Loucy (cell line): ENCODE data around the gene XIST.

Experiments used
- H2AFZ ChIP-seq: fragments of 200-600 bp; sonication (generic); 2 replicates; pipeline ENCODE4 v1.6.0; 2016; ENCODE audit warnings: antibody characterized with exemption, mild to moderate bottlenecking, low read length, moderate library complexity
- H3F3A ChIP-seq: fragments of 200-600 bp; 2 replicates; pipeline ENCODE4 v1.6.0; 2016; ENCODE audit warnings: antibody characterized with exemption, low read depth, mild to moderate bottlenecking
- H3K27me3 ChIP-seq: fragments of 200-600 bp; sonication (generic); 2 replicates; pipeline ENCODE4 v1.6.1; 2014; ENCODE audit warnings: low read length, mild to moderate bottlenecking; ENCODE audit not compliant: insufficient read depth, poor library complexity, severe bottlenecking
- H3K36me3 ChIP-seq: fragments of 200-600 bp; sonication (generic); 2 replicates; pipeline ENCODE4 v1.6.1; 2016; ENCODE audit warnings: low read length; ENCODE audit not compliant: insufficient read depth
- H3K4me1 ChIP-seq: fragments of 200-600 bp; sonication (generic); 2 replicates; pipeline ENCODE4 v1.5.1; 2014; ENCODE audit warnings: low read length, mild to moderate bottlenecking; ENCODE audit not compliant: insufficient read depth, poor library complexity, severe bottlenecking
- H3K4me2 ChIP-seq: fragments of 200-600 bp; sonication (generic); 2 replicates; pipeline ENCODE4 v1.6.0; 2014; ENCODE audit warnings: antibody characterized with exemption, low read length, low read depth, mild to moderate bottlenecking; ENCODE audit not compliant: poor library complexity, severe bottlenecking
- H3K4me3 ChIP-seq: fragments of 200-600 bp; sonication (generic); 2 replicates; pipeline ENCODE4 v1.5.1; 2014; ENCODE audit warnings: low read length, mild to moderate bottlenecking, mixed read lengths; ENCODE audit not compliant: poor library complexity, severe bottlenecking
- H3K79me2 ChIP-seq: fragments of 200-600 bp; sonication (generic); 2 replicates; pipeline ENCODE4 v1.6.1; 2014; ENCODE audit warnings: low read length; ENCODE audit not compliant: insufficient read depth
- H3K9ac ChIP-seq: fragments of 200-600 bp; sonication (generic); 2 replicates; pipeline ENCODE4 v1.6.0; 2014; ENCODE audit warnings: mild to moderate bottlenecking, low read depth, low read length, moderate library complexity; ENCODE audit not compliant: poor library complexity, severe bottlenecking
- H3K9me2 ChIP-seq: fragments of 200-600 bp; sonication (generic); replicated peaks from 2 replicates; pipeline ENCODE4 v1.6.1; 2016; ENCODE audit warnings: low read depth, low read length, mixed read lengths
- H3K9me3 ChIP-seq: fragments of 200-600 bp; sonication (generic); 2 replicates; pipeline ENCODE4 v1.6.1; 2014; ENCODE audit warnings: mild to moderate bottlenecking, antibody characterized with exemption, low read length, low read depth; ENCODE audit not compliant: insufficient read depth
- H4K20me1 ChIP-seq: fragments of 200-600 bp; sonication (generic); 2 replicates; pipeline ENCODE4 v1.6.0; 2014; ENCODE audit warnings: antibody characterized with exemption, low read length, mild to moderate bottlenecking; ENCODE audit not compliant: insufficient read depth, poor library complexity, severe bottlenecking
- CTCF ChIP-seq: fragments of 200-600 bp; sonication (generic); conservative IDR thresholded peaks from 2 replicates; pipeline ENCODE4 v1.5.1; 2014; ENCODE audit warnings: mild to moderate bottlenecking, antibody characterized with exemption, low read length
- EZH2phosphoT487 ChIP-seq: fragments of 200-600 bp; IDR thresholded peaks from 2 replicates; pipeline ENCODE4 v1.6.1; 2018; ENCODE audit warnings: antibody characterized with exemption, mild to moderate bottlenecking, moderate library complexity, borderline replicate concordance

Gene XIST

GRCh38 chrX:73828080-73828720, 24.3 kb downstream of the XIST start:
- Histone ChIP-seq H3F3A (no peaks in the 10 kb centered on the region), H3K79me2 (no peaks in the 10 kb centered on the region), H3K4me2 (no peak overlapping the region), H2AFZ (no peak overlapping the region), H3K36me3 (no peaks in the 10 kb centered on the region), H3K9me2 (no peaks in the 10 kb centered on the region), H4K20me1 (no peaks in the 10 kb centered on the region), H3K4me3 (no peak overlapping the region), H3K27me3 (no peaks in the 10 kb centered on the region), H3K9ac (no peak overlapping the region), H3K9me3 (no peaks in the 10 kb centered on the region), H3K4me1 (no peaks in the 10 kb centered on the region)
- TF ChIP-seq EZH2phosphoT487, result no peak
- no peak for TF ChIP-seq CTCF

GRCh38 chrX:73827406-73827805, 25.1 kb downstream of the XIST start:
- Histone ChIP-seq H3F3A (no peaks in the 10 kb centered on the region), H3K27me3 (no peaks in the 10 kb centered on the region), H3K4me1 (no peaks in the 10 kb centered on the region), H2AFZ (no peak overlapping the region), H4K20me1 (no peaks in the 10 kb centered on the region), H3K4me2 (no peak overlapping the region), H3K9ac (no peak overlapping the region), H3K9me3 (no peaks in the 10 kb centered on the region), H3K36me3 (no peaks in the 10 kb centered on the region), H3K9me2 (no peaks in the 10 kb centered on the region), H3K79me2 (no peaks in the 10 kb centered on the region), H3K4me3 (no peak overlapping the region)
- TF ChIP-seq EZH2phosphoT487 (no peak), CTCF (no peak)

GRCh38 chrX:73826996-73827395, 25.5 kb downstream of the XIST start:
- Histone ChIP-seq H3K27me3 (no peaks in the 10 kb centered on the region), H3K9me2 (no peaks in the 10 kb centered on the region), H3K36me3 (no peaks in the 10 kb centered on the region), H3K79me2 (no peaks in the 10 kb centered on the region), H3K9ac (no peak overlapping the region), H3K4me2 (no peak overlapping the region), H3K4me1 (no peaks in the 10 kb centered on the region), H3K4me3 (no peak overlapping the region), H3F3A (no peaks in the 10 kb centered on the region), H4K20me1 (no peaks in the 10 kb centered on the region), H2AFZ (no peak overlapping the region), H3K9me3 (no peaks in the 10 kb centered on the region)
- TF ChIP-seq CTCF (no peak), EZH2phosphoT487 (no peak)
